GM10266 (cell line): ENCODE measurements around the gene GRK5.

Experiments used
- DNase-seq: peaks from one replicate; pipeline ENCODE4 v3.0.0; 2012; ENCODE audit errors: extremely low spot score
- CTCF ChIP-seq: IDR thresholded peaks from 2 replicates; pipeline ENCODE4 v1.5.1; 2012; ENCODE audit warnings: mild to moderate bottlenecking, low read depth; ENCODE audit not compliant: control insufficient read depth, insufficient read depth; ENCODE audit errors: missing control alignments

The GRK5 gene

GRCh38 chr10:119439922-119440321 lies 232.6 kb downstream of the GRK5 start:
- no peak for DNase-seq
- no peak for TF ChIP-seq CTCF

- no peak for DNase-seq
- no peak for TF ChIP-seq CTCF
These were observed 233.9 kb downstream of the GRK5 start for GRCh38 chr10:119441151-119441821.

- no peak for DNase-seq
- no peak for TF ChIP-seq CTCF
These were observed 234.8 kb downstream of the GRK5 start for GRCh38 chr10:119441921-119442757.

- no peak for DNase-seq
- no peak for TF ChIP-seq CTCF
These were observed 235.3 kb downstream of the GRK5 start for GRCh38 chr10:119442758-119443060.

- TF ChIP-seq CTCF: no peak
- no peak for DNase-seq
These were observed 236.1 kb downstream of the GRK5 start for GRCh38 chr10:119443441-119443840.

GRCh38 chr10:119443970-119444660 lies 236.7 kb downstream of the GRK5 start:
- no peak for TF ChIP-seq CTCF

More at GRCh38 chr10:119443970-119444660, 236.7 kb downstream of the GRK5 start:
- no peak for DNase-seq
